Esophagus muscularis mucosa (tissue), 3 donors: ENCODE data around the gene PIK3CB.

Source experiments
- CTCF ChIP-seq, 3 experiments: fragments of 200-600 bp in 2 of 3; fragments of 450-650 bp in 1 of 3; sonication (generic) in 2 of 3; IDR thresholded peaks; one replicate each; pipeline ENCODE4 v1.5.1; 2017 to 2019; ENCODE audit warnings: antibody characterized with exemption in 3 of 3, mild to moderate bottlenecking in 2 of 3, moderate library complexity in 1 of 3
- POLR2AphosphoS5 ChIP-seq, 2 donors: sonication (generic); formaldehyde crosslinking; IDR thresholded peaks; one replicate each; pipeline ENCODE4 v1.6.1; 2017; ENCODE audit warnings: antibody characterized with exemption in 2 of 2

GRCh38 chr3:138682648-138683047, 152.1 kb downstream of the PIK3CB start:
- TF ChIP-seq CTCF (IDR thresholded peaks at IDR 0.05) (no peak), POLR2AphosphoS5 (IDR thresholded peaks at IDR 0.05) (no peak)
